SK-N-DZ (cell line): ENCODE data around the gene RNF152.
"Not testable (repeated sequence)": the region's sequence is repeated elsewhere in the genome, so short reads cannot be mapped to it uniquely, and the experiment has no call there.

Experiments
- DNase-seq: peaks from one replicate; pipeline ENCODE4 v3.0.0-alpha.2; 2015; ENCODE audit warnings: low spot score

Gene RNF152

DNA sequence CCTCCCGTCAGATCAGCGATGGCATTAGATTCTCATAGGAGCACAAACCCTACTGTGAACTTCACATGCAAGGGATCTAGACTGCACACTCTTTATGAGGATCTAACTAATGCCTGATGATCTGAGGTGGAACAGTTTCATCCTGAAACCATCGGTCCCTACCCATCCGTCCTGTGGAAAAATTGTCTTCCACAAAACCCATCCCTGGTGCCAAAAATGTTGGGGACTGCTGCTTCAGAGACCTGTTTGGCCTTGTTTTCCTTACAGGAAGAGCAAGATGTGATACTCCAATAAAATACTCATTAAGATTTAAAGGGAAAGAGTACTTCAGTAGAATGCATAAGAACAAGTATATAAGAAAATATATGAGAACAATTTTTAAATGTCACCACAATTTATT lies 71.1 kb downstream of the RNF152 start:
- no peak for DNase-seq

DNA sequence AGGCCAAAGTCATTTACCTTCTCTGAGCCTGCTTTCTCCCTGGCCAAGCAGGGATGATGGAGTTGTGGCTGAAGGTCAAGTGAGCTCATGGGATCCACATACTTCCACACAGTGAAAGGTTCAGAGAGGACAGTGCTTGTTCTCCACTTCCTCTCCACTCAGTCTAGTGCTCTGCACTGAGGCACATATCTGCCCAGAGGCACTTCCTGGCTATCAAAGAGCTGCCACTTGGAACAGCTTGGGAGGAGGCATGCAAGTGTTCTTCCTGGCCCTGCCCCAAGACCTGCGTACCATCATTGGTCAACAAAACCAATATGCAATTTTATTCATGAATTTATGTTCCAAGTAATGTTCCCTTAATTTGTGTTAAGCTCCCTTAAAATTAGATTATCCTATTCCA lies 71.9 kb downstream of the RNF152 start:
- DNase-seq: no peak

- no peak for DNase-seq
These were observed 75.7 kb downstream of the RNF152 start for GRCh38 chr18:61817086-61817485.

- no peak for DNase-seq
These were observed 76.8 kb downstream of the RNF152 start for GRCh38 chr18:61815885-61816470.

- no peak for DNase-seq
These were observed 84.5 kb downstream of the RNF152 start for GRCh38 chr18:61808286-61808685.

DNA sequence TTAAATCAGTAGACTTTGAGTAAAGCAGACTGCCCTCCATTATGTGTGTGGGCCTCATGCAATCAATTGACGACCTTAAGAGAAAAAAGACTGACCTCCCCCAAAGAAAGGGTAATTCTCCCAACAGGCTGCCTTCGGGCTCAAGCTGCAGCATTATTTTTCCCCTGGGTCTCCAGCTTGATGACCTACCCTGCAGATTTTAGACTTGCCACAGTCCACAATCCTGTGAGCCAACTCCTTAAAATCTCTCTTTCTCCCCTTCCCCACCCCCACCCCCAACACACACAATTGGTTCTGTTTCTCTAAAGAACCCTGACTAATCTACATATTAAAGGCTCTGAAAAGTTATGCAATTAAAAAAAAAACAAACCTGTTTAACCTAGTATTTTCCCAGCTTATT lies 89.4 kb downstream of the RNF152 start:
- DNase-seq: no peak

- no peak for DNase-seq
These were observed 94.9 kb downstream of the RNF152 start for GRCh38 chr18:61797696-61798590.

DNA sequence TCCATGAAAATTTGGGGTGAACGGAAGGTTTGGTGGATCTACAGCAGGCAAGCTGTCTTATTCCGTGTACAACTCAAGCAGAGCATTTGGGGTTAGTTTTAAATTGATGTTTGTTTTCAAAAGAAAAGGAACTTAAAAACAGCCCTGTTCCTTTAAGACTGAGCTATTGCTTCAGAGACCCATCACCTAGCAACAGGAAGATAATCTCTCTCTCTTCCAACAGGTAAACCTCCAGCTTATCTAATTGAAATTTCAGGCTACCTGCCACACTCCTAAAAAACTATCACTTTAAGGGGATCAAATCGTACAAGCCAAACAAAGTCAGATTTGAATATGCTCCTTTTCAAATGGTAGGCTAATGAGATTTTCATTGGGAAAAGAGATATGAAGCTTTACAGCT lies 101.8 kb downstream of the RNF152 start:
- DNase-seq: no peak

GRCh38 chr18:61787011-61787670 lies 105.7 kb downstream of the RNF152 start:
- not testable (repeated sequence) for DNase-seq

DNA sequence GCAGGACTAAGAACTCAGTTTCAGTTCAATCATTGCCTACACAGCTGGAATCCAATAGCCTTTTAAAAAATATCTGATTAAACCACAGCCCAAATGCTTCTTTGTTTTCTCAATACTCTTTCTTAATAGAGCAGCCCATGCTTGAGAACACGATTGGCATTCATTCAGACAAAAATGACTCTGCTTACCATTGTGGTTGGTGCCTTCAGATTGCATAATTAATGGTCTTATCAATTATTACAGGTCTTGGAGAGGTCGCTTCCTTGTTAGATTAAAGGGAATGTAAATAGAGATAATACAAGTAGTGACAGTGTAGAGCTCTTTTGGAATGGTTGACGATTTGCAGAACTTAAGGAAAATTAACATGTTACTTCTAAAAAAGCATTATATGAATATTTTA lies 107.2 kb downstream of the RNF152 start:
- DNase-seq: no peak

GRCh38 chr18:61784834-61785233 lies 108.0 kb downstream of the RNF152 start:
- no peak for DNase-seq

- DNase-seq: no peak
These were observed 110.3 kb downstream of the RNF152 start for GRCh38 chr18:61782545-61782944.

GRCh38 chr18:61776201-61776600 lies 116.6 kb downstream of the RNF152 start:
- DNase-seq: not testable (repeated sequence)

- DNase-seq: no peak
These were observed 118.0 kb downstream of the RNF152 start for GRCh38 chr18:61774846-61775245.

- no peak for DNase-seq
These were observed 120.4 kb downstream of the RNF152 start for GRCh38 chr18:61772293-61772848.

DNA sequence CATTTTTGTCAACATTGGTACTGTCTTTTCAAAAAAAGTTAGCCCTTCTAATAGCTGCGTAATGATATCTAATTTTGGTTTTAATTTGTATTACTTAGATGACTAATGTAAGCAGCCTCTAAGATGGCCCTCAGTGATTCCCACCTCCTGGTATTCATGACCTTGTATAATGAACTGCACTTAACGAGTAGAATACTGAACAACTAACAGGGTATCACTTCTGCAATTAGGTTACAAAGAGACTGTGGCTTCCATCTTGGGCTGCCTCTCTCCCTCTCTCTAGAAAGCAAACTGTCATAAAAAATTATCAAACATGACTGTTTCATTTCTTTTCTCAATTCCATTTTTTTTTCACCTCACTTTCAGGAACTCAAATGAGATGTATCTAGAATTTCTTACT lies 120.9 kb downstream of the RNF152 start:
- DNase-seq: no peak

DNA sequence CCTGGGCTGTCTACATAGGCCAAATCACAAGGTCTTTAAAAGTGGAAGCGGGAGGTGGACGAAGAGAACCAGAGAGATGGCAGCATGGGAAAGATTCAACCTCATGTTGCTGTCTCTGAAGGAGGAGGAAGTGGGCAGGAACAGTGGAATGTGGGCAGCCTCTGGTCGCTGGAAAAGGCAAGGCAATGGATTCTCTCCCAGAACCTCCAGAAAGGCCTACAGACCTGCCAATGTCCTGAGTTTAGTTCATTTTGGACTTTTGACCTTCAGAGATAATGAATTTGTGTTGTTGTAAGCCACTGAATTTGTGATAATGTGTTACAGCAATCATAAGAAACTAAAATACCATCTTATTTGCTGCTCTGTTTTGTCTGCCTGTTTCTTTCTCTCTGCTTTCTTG lies 122.5 kb downstream of the RNF152 start:
- no peak for DNase-seq

DNA sequence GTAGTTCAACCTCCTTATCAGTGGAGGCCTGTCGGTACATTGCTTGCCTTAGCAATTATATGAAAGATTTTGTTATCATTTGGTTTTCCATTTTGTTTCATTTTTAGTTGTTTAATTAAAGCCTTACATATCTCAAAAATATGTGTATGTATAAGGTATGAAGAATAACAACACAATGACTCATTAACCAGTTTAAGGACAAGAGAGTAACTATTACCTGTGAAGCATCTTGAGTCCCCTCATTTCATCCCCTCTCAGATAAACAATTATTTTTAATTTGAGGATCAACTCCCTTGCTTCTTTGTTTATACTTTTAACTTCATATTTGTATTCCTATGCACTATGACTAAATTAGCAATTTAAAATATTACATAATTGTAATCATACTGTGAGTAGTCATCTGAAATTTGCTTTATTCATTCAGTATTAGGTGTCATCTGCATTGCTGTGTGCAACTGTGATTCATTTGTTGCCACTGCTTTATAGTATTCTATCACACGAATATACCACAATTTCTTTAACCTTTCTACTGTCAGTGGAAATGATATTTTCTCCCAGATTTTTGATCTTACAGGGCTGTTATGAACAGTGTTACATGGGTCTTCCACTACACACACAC lies 126.4 kb downstream of the RNF152 start:
- no peak for DNase-seq

DNA sequence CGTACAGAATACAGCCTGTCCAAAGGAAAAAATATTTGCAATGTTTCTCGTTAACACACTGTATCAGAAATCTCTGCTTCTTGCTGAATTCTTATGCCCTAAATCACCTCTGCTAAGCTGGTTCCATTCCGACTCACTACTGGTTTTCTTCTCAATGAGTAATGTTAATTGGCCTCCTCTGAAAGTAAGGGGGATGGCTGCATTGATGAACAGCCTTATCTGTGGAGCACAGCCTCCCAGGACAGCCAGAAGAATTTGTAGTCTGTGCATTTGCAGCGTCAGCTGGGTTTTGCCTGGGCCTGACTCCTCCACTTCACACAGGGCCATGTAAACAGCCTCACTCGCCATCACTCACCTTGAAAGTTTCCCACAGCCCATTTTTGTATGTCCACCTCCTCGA lies 127.7 kb downstream of the RNF152 start:
- peak; percentile 21 for DNase-seq

DNA sequence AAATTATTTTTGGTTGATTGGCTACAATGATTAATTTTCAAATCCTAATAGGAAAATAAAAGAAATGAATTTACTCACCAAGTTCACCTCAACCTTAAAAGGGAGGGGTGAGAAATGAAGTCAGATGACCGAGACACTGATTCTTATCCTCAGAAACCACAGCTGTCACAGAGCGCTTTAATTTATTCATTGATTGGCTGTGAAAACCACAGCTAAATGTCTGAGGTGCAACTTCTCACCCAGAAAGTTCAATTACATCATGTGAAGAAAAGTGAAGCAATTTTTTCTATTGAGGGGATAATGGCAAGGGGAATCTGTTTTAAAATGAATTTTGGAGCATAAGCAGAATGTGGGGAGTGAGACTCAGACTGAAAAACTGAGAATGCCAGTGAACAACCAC lies 128.4 kb downstream of the RNF152 start:
- DNase-seq: no peak

GRCh38 chr18:61761875-61762274 lies 130.9 kb downstream of the RNF152 start:
- DNase-seq: no peak
